ENCODE results near the gene ZNF48. TPM values are rescaled to one million over a fixed set of nuclear protein-coding genes. Genes with fewer than 3 reads are reported as not detected.

Gene ZNF48
- total RNA-seq, 1 donor from 2014 or later: 40.4 TPM

GRCh38 chr16:30430428-30430970 is 35.3 kb downstream of the ZNF48 start:
- Mint-ChIP-seq H3K9me3 (ENCODE audit: unreplicated experiment) (no peaks in the 10 kb centered on the region), H3K27ac (ENCODE audit: unreplicated experiment) (no peak overlapping the region), H3K27me3 (ENCODE audit: unreplicated experiment) (peaks cover 12% of the 10 kb centered on the region), H3K36me3 (ENCODE audit: low read depth, unreplicated experiment) (peaks cover 12% of the 10 kb centered on the region), H3K4me1 (ENCODE audit: unreplicated experiment) (peaks cover 21% of the 10 kb centered on the region), H3K4me3 (ENCODE audit: unreplicated experiment) (no peak overlapping the region)
- no peak for TF ChIP-seq CTCF (IDR thresholded peaks at IDR 0.05; ENCODE audit: unreplicated experiment)
- DNase-seq (ENCODE audit: low spot score): no peak

GRCh38 chr16:30434852-30435251 is 39.6 kb downstream of the ZNF48 start:
- H3K4me3 Mint-ChIP-seq (ENCODE audit: unreplicated experiment): no peak overlapping the region
- H3K9me3 Mint-ChIP-seq (ENCODE audit: unreplicated experiment): no peaks in the 10 kb centered on the region
- TF ChIP-seq CTCF (IDR thresholded peaks at IDR 0.05; ENCODE audit: unreplicated experiment): no peak
- no peak overlapping the region for H3K27ac Mint-ChIP-seq (ENCODE audit: unreplicated experiment)
- no peaks in the 10 kb centered on the region for H3K4me1 Mint-ChIP-seq (ENCODE audit: unreplicated experiment)
- H3K27me3 Mint-ChIP-seq (ENCODE audit: unreplicated experiment): peaks cover 8% of the 10 kb centered on the region
- H3K36me3 Mint-ChIP-seq (ENCODE audit: low read depth, unreplicated experiment): no peaks in the 10 kb centered on the region
- no peak for DNase-seq (ENCODE audit: low spot score)

- no peak for TF ChIP-seq CTCF (IDR thresholded peaks at IDR 0.05; ENCODE audit: unreplicated experiment)
- H3K4me1 Mint-ChIP-seq (ENCODE audit: unreplicated experiment): no peaks in the 10 kb centered on the region
- no peak for DNase-seq (ENCODE audit: low spot score)
- H3K36me3 Mint-ChIP-seq (ENCODE audit: low read depth, unreplicated experiment): no peaks in the 10 kb centered on the region
- H3K27ac Mint-ChIP-seq (ENCODE audit: unreplicated experiment): no peak overlapping the region
- no peak overlapping the region for H3K4me3 Mint-ChIP-seq (ENCODE audit: unreplicated experiment)
- H3K9me3 Mint-ChIP-seq (ENCODE audit: unreplicated experiment): no peaks in the 10 kb centered on the region
- H3K27me3 Mint-ChIP-seq (ENCODE audit: unreplicated experiment): peaks cover 7% of the 10 kb centered on the region
Observed at GRCh38 chr16:30437511-30438046, 42.4 kb downstream of the ZNF48 start.

- no peak overlapping the region for H3K27ac Mint-ChIP-seq (ENCODE audit: unreplicated experiment)
- peaks cover 2% of the 10 kb centered on the region for H3K36me3 Mint-ChIP-seq (ENCODE audit: low read depth, unreplicated experiment)
- H3K9me3 Mint-ChIP-seq (ENCODE audit: unreplicated experiment): no peaks in the 10 kb centered on the region
- H3K4me1 Mint-ChIP-seq (ENCODE audit: unreplicated experiment): peaks cover 3% of the 10 kb centered on the region
- H3K27me3 Mint-ChIP-seq (ENCODE audit: unreplicated experiment): peaks cover 5% of the 10 kb centered on the region
- no peak for DNase-seq (ENCODE audit: low spot score)
- TF ChIP-seq CTCF (IDR thresholded peaks at IDR 0.05; ENCODE audit: unreplicated experiment): no peak
- no peak overlapping the region for H3K4me3 Mint-ChIP-seq (ENCODE audit: unreplicated experiment)
Observed at GRCh38 chr16:30438835-30439234, 43.6 kb downstream of the ZNF48 start.

- no peak overlapping the region for H3K4me3 Mint-ChIP-seq (ENCODE audit: unreplicated experiment)
- no peak for TF ChIP-seq CTCF (IDR thresholded peaks at IDR 0.05; ENCODE audit: unreplicated experiment)
- peaks cover 2% of the 10 kb centered on the region for H3K27me3 Mint-ChIP-seq (ENCODE audit: unreplicated experiment)
- H3K9me3 Mint-ChIP-seq (ENCODE audit: unreplicated experiment): no peaks in the 10 kb centered on the region
- H3K4me1 Mint-ChIP-seq (ENCODE audit: unreplicated experiment): peaks cover 10% of the 10 kb centered on the region
- DNase-seq (ENCODE audit: low spot score): no peak
- H3K36me3 Mint-ChIP-seq (ENCODE audit: low read depth, unreplicated experiment): peaks cover 8% of the 10 kb centered on the region
- H3K27ac Mint-ChIP-seq (ENCODE audit: unreplicated experiment): no peak overlapping the region
Observed at GRCh38 chr16:30439720-30440348, 44.6 kb downstream of the ZNF48 start.
